ENCODE results near the gene TEX35.
"Not testable (repeated sequence)": the region's sequence is repeated elsewhere in the genome, so short reads cannot be mapped to it uniquely, and the experiment has no call there.

Gene TEX35

GRCh38 chr1:178543290-178543607 is 30.3 kb downstream of the TEX35 start:
- DNase-seq = no peak

GRCh38 chr1:178544531-178544930 is 31.6 kb downstream of the TEX35 start:
- no peak for DNase-seq

DNA sequence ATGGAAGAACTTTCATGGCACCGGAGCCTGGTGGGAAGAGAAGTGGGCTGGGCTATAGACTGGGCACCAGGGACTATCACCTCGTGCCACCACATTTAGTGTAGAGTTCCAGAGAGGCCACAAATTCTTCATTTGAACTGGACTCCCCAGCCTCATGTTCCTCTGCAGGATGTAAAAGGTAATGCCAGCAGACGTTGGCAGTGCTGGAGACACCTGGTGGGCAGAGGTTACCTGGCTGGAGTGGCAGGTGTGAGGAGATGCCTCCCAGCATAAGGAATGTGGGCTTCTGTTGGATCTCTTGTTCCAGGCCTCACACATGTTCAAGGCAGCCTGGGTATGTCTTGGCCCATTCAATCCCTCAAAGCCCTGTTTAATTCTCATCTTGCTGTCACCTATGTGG is 35.2 kb downstream of the TEX35 start:
- no peak for DNase-seq

GRCh38 chr1:178551307-178551706 is 38.4 kb downstream of the TEX35 start:
- no peak for DNase-seq

DNA sequence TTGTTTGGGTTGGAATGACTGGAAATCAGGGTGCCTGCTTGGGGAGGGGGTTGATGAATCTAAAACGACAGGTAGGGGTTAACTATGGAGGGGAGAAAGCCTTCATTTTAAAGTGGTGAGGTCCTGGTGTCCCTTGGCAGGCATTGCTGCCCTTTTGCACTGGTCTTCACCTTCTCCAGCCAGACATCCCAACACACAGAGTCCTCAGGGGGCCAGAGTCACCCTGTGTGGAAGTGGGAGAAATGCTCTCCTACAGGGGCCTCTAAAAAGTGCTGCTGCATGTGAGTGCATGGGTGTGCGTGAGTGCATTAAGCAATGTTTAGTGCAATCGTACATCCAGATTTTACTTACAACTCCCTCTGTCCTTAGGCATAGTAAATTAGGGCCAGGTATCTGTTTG is 39.0 kb downstream of the TEX35 start:
- DNase-seq = no peak

GRCh38 chr1:178552856-178553255 is 39.9 kb downstream of the TEX35 start:
- peak; percentile 79 for DNase-seq

DNA sequence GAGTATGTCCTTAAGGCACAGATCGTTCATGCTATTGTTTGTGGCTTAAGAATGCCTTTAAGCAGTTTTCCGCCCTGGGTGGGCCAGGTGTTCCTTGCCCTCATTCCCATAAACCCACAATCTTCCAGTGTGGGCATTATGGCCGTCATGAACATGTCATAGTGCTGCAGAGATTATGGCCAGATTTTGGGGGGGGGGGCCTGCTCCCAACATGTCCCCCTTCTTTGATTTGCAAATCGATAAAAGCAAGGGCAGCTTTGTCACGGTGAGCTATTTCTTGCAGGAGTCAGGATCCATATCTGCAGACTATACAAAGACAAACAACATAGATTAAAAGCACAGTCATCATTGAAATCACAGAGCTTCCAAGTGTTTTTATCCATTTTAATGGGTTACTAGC is 41.4 kb downstream of the TEX35 start:
- not testable (repeated sequence) for DNase-seq

- DNase-seq = not testable (repeated sequence)
Measured at GRCh38 chr1:178555613-178556012, 42.7 kb downstream of the TEX35 start.

GRCh38 chr1:178558816-178559215 is 45.9 kb downstream of the TEX35 start:
- DNase-seq = not testable (repeated sequence)

GRCh38 chr1:178560871-178561376 is 48.0 kb downstream of the TEX35 start:
- DNase-seq = no peak

DNA sequence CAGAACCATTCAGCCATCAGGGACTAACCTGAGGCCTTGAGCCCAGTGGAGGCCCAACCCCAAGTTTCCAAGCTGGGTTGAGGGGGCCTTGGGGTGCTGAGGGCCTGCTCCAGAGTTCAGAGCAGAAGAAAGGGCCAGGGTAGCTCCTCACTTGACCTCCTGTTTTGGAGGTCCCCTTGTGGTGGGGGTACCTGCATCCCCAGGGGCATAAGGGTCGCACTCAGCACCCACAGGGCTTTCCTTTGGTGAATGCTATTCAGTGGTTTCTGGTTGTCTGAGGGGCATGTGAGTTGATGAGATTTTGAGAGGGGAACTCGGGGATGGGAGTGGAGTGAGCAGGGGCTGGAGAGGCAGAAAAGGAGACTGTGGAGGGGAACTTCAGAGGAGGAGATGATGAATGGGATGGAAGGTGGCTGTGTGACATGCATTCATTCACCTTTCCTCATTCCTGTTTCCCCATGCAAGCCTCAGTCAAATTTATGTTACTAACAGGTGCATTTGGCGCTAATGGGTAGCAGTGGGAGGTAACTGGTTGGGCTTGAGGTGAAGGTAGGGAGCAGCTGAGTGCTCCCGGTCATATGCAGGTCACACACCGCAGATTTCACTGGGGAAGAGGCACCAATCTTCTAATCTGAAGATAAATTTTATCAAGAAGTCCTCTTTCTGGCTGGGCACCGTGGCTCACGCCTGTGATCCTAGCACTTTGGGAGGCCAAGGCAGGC is 50.4 kb downstream of the TEX35 start:
- no peak for DNase-seq

DNA sequence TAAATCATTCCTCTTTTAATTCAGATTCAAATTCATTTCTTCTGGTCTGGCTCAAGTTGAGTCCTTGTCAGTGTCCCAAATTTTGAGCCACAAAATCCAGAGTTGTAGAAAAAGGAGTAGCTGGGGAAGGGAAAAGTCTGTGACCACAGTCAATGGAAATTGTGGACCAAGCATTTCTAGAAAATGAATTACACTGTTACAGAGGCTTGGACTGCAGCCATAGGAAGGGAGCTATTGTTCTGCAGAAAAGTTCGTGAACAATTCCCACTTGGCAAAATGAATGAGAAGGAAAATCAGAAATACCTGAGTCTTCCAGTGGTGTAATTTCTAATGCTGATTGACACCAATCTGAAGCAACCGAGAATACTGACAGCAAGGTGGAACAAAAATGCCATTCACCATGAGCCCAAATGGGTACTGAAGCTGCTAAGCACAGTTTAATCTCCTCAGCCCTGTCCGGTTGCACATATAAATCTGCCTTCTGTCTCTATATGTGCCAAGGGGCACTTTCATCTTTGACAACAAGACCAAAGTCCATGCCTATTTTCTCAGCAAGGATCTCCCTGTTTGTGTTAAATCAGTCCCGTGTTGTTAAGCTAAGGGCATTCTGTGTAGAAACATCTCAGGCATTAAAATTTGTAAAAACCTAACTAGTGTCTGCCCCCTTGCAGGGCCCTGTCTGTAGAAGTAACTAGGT is 51.3 kb downstream of the TEX35 start:
- no peak for DNase-seq

DNA sequence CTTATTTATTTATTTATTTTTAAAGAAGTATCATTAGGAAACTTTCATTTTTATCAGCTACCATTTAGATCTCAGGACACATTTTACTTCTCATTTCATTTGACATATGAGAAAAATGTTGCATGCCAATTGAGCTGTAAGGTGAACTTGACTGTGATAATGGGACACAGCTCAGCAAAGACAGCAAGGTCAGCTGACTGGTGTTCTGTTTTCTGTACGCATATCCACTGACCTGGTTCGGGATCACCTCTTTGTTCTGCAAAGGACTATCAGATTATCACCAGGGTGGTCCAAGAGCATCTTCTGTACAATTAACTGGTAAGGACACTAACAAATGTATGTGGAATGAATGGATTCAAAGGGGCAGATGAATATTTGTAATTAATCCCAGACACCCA is 51.9 kb downstream of the TEX35 start:
- DNase-seq = no peak

DNA sequence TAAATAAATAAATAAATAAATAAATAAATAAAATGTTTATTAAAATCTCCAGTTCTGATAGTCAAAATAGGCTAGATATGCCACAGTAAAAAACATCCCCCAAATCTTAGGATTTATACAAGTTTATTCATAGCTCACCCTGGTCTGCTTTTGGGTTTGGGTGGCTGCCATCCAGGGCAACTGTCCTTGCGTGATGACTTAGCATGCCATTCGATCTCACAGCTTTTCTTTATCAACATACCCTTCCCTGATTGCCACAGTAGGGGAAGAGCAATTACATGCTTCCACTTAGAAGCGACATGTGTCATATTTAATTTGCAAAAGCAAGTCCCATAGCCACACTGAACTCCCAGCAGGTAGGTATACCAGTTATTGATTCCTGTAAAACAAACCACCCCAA is 52.7 kb downstream of the TEX35 start:
- no peak for DNase-seq

- DNase-seq = no peak
Measured at GRCh38 chr1:178566187-178566586, 53.3 kb downstream of the TEX35 start.

- DNase-seq = no peak
Measured at GRCh38 chr1:178571807-178572206, 58.9 kb downstream of the TEX35 start.

Data from NCI-H2171 treated with DMSO at 0.1 percent for 48 hours (cell line).